HepG2 (cell line): Measurements from ENCODE around the gene GPSM1. TPM values are rescaled to one million over a fixed set of nuclear protein-coding genes. Genes with fewer than 3 reads are reported as not detected.

Experiments used
- ARHGAP35 ChIP-seq: sonication (generic); formaldehyde crosslinking; IDR thresholded peaks from 2 replicates; pipeline ENCODE4 v1.9.0; 2022; ENCODE audit warnings: mild to moderate bottlenecking, inconsistent platforms, moderate library complexity, missing genetic modification reagents, borderline replicate concordance
- BCL6 ChIP-seq: IDR thresholded peaks from 2 replicates; pipeline ENCODE4 v1.6.1; 2016; ENCODE audit warnings: missing genetic modification reagents, missing compliant biosample characterization
- KLF11 ChIP-seq: IDR thresholded peaks from 2 replicates; pipeline ENCODE4 v1.6.1; 2016; ENCODE audit warnings: missing compliant biosample characterization
- NCOA2 ChIP-seq: sonication (generic); formaldehyde crosslinking; IDR thresholded peaks from 2 replicates; pipeline ENCODE4 v1.8.0; 2022; ENCODE audit warnings: inconsistent platforms
- NPAS2 ChIP-seq: sonication (generic); formaldehyde crosslinking; IDR thresholded peaks from 2 replicates; pipeline ENCODE4 v1.8.0; 2022; ENCODE audit warnings: mild to moderate bottlenecking, missing genetic modification reagents, borderline replicate concordance
- ZNF776 ChIP-seq: sonication (generic); formaldehyde crosslinking; IDR thresholded peaks from 2 replicates; pipeline ENCODE4 v1.4.0; 2020; ENCODE audit warnings: mild to moderate bottlenecking, missing genetic modification reagents
- ZSCAN29 ChIP-seq: sonication (generic); formaldehyde crosslinking; conservative IDR thresholded peaks from 2 replicates; pipeline ENCODE4 v1.4.0; 2020; ENCODE audit warnings: mild to moderate bottlenecking, missing genetic modification reagents
- polyA plus RNA-seq, 8 experiments: library from polyadenylated mRNA; depleted of rRNA in 3 of 8; stranded (reverse) in 7 of 8; unstranded in 1 of 8; fragments of >200 nt; fragmentation: Illumina TruSeq in 4 of 8; extraction: Trizol in 4 of 8; gene quantifications; 2 replicates each; pipeline versions ENCODE4 v1.2.1 to v1.2.3, GENCODE V29; 2011 to 2016; ENCODE audit warnings: low read depth in 4 of 8, missing spikeins in 1 of 8, mixed read lengths in 1 of 8; ENCODE audit not compliant: insufficient read depth in 1 of 8
- total RNA-seq, 5 experiments: library from RNA; depleted of rRNA; stranded (reverse); fragments of >200 nt; fragmentation: Illumina TruSeq; extraction: Trizol; gene quantifications; 2 replicates each; pipeline ENCODE4 v1.2.3, GENCODE V29; 2016; ENCODE audit warnings: low read depth in 1 of 5
- TF ChIP-seq, protein P1 (sequence below): sonication (generic); formaldehyde crosslinking; IDR thresholded peaks from 2 replicates; pipeline ENCODE4 v1.8.0; 2022; ENCODE audit warnings: missing genetic modification reagents, mild to moderate bottlenecking, moderate library complexity, borderline replicate concordance
- TF ChIP-seq, protein P2 (sequence below): sonication (generic); formaldehyde crosslinking; IDR thresholded peaks from 2 replicates; pipeline ENCODE4 v1.4.0; 2020; ENCODE audit warnings: missing genetic modification reagents
- TF ChIP-seq, protein P3 (sequence below): sonication (generic); formaldehyde crosslinking; IDR thresholded peaks from 2 replicates; pipeline ENCODE4 v1.8.0; 2022; ENCODE audit warnings: mild to moderate bottlenecking, missing genetic modification reagents, moderate library complexity
- TF ChIP-seq, protein P4 (sequence below): sonication (generic); formaldehyde crosslinking; IDR thresholded peaks from 2 replicates; pipeline ENCODE4 v1.4.0; 2020; ENCODE audit warnings: missing genetic modification reagents, borderline replicate concordance
- TF ChIP-seq, protein P5 (sequence below): sonication (generic); formaldehyde crosslinking; IDR thresholded peaks from 2 replicates; pipeline ENCODE4 v1.4.0; 2020; ENCODE audit warnings: mild to moderate bottlenecking, missing genetic modification reagents

Gene GPSM1
- total and polyA plus RNA-seq, 2 of the 13 experiments (the other 11 are each of a cell fraction or from before 2014, with no cell fraction given), result 1.0 to 2.4 TPM

DNA sequence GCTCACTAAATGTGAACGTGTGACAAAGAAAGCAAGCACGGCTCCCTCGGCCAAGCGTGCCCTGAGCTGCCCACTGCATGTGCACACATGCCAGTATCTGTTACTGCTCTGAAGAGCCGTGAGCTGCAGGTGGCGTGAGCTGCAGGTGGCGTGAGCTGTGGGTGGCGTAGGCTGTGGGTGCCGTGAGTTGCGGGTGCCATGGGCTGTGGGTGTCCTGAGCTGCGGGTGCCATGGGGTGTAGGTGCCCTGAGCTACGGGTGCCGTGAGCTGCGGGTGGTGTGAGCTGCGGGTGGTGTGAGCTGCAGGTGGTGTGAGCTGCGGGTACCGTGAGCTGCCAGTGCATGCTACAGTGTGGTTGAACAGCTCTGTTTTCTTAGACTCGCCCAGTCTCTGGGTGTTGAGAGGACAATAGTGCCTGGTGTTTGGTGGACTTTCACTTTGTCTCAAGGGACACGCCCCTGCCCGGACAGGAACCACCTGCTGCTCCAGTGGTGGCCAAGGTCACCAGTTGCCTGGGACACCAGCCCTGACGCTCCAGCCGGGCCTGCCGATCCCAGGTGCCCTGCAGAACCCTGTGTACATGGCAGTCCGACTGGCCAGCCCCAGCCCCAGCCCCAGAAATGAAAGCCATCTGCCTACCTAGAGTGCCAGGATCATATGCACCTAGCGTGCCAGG lies 30.2 kb upstream of the GPSM1 start (continued):
- TF ChIP-seq, protein P1, sequence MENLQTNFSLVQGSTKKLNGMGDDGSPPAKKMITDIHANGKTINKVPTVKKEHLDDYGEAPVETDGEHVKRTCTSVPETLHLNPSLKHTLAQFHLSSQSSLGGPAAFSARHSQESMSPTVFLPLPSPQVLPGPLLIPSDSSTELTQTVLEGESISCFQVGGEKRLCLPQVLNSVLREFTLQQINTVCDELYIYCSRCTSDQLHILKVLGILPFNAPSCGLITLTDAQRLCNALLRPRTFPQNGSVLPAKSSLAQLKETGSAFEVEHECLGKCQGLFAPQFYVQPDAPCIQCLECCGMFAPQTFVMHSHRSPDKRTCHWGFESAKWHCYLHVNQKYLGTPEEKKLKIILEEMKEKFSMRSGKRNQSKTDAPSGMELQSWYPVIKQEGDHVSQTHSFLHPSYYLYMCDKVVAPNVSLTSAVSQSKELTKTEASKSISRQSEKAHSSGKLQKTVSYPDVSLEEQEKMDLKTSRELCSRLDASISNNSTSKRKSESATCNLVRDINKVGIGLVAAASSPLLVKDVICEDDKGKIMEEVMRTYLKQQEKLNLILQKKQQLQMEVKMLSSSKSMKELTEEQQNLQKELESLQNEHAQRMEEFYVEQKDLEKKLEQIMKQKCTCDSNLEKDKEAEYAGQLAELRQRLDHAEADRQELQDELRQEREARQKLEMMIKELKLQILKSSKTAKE (CRISPR knock-in tag), result peak; percentile 42; the same call in 1 of the 2 replicates
- TF ChIP-seq, protein P2, sequence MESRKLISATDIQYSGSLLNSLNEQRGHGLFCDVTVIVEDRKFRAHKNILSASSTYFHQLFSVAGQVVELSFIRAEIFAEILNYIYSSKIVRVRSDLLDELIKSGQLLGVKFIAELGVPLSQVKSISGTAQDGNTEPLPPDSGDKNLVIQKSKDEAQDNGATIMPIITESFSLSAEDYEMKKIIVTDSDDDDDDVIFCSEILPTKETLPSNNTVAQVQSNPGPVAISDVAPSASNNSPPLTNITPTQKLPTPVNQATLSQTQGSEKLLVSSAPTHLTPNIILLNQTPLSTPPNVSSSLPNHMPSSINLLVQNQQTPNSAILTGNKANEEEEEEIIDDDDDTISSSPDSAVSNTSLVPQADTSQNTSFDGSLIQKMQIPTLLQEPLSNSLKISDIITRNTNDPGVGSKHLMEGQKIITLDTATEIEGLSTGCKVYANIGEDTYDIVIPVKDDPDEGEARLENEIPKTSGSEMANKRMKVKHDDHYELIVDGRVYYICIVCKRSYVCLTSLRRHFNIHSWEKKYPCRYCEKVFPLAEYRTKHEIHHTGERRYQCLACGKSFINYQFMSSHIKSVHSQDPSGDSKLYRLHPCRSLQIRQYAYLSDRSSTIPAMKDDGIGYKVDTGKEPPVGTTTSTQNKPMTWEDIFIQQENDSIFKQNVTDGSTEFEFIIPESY (CRISPR knock-in tag), result no peak
- TF ChIP-seq BCL6 (CRISPR knock-in tag) (no peak), KLF11 (CRISPR knock-in tag) (no peak), ZSCAN29 (CRISPR knock-in tag) (no peak), NPAS2 (CRISPR knock-in tag) (no peak), ARHGAP35 (CRISPR knock-in tag) (peak; percentile 71; the same call in 1 of the 2 replicates), ZNF776 (CRISPR knock-in tag) (no peak), NCOA2 (CRISPR knock-in tag) (no peak)
- TF ChIP-seq, protein P3, sequence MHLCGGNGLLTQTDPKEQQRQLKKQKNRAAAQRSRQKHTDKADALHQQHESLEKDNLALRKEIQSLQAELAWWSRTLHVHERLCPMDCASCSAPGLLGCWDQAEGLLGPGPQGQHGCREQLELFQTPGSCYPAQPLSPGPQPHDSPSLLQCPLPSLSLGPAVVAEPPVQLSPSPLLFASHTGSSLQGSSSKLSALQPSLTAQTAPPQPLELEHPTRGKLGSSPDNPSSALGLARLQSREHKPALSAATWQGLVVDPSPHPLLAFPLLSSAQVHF (CRISPR knock-in tag), result no peak
- TF ChIP-seq, protein P4, sequence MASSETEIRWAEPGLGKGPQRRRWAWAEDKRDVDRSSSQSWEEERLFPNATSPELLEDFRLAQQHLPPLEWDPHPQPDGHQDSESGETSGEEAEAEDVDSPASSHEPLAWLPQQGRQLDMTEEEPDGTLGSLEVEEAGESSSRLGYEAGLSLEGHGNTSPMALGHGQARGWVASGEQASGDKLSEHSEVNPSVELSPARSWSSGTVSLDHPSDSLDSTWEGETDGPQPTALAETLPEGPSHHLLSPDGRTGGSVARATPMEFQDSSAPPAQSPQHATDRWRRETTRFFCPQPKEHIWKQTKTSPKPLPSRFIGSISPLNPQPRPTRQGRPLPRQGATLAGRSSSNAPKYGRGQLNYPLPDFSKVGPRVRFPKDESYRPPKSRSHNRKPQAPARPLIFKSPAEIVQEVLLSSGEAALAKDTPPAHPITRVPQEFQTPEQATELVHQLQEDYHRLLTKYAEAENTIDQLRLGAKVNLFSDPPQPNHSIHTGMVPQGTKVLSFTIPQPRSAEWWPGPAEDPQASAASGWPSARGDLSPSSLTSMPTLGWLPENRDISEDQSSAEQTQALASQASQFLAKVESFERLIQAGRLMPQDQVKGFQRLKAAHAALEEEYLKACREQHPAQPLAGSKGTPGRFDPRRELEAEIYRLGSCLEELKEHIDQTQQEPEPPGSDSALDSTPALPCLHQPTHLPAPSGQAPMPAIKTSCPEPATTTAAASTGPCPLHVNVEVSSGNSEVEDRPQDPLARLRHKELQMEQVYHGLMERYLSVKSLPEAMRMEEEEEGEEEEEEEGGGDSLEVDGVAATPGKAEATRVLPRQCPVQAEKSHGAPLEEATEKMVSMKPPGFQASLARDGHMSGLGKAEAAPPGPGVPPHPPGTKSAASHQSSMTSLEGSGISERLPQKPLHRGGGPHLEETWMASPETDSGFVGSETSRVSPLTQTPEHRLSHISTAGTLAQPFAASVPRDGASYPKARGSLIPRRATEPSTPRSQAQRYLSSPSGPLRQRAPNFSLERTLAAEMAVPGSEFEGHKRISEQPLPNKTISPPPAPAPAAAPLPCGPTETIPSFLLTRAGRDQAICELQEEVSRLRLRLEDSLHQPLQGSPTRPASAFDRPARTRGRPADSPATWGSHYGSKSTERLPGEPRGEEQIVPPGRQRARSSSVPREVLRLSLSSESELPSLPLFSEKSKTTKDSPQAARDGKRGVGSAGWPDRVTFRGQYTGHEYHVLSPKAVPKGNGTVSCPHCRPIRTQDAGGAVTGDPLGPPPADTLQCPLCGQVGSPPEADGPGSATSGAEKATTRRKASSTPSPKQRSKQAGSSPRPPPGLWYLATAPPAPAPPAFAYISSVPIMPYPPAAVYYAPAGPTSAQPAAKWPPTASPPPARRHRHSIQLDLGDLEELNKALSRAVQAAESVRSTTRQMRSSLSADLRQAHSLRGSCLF (CRISPR knock-in tag), result no peak
- TF ChIP-seq, protein P5, sequence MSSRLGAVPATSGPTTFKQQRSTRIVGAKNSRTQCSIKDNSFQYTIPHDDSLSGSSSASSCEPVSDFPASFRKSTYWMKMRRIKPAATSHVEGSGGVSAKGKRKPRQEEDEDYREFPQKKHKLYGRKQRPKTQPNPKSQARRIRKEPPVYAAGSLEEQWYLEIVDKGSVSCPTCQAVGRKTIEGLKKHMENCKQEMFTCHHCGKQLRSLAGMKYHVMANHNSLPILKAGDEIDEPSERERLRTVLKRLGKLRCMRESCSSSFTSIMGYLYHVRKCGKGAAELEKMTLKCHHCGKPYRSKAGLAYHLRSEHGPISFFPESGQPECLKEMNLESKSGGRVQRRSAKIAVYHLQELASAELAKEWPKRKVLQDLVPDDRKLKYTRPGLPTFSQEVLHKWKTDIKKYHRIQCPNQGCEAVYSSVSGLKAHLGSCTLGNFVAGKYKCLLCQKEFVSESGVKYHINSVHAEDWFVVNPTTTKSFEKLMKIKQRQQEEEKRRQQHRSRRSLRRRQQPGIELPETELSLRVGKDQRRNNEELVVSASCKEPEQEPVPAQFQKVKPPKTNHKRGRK, result no peak
